Body of pancreas (tissue), 4 donors: ENCODE results near the gene COL8A1. TPM values are rescaled to one million over a fixed set of nuclear protein-coding genes. Genes with fewer than 3 reads are reported as not detected.

ENCODE experiments used
- ATAC-seq: fragments of 150-250 bp; one replicate; pipeline ENCODE4 v1.9.1; 2016
- DNase-seq, 4 donors: peaks; one replicate each; pipeline ENCODE4 v3.0.0-alpha.2; 2019
- H3K27ac ChIP-seq, 4 donors: fragments of 200-600 bp; sonication (generic); 1 replicate in 3 of 4; 2 replicates in 1 of 4; pipeline versions ENCODE4 v1.5.1 to v1.6.1; 2016 to 2019; ENCODE audit warnings: mild to moderate bottlenecking in 1 of 4, mixed read lengths in 1 of 4, moderate library complexity in 1 of 4
- H3K27me3 ChIP-seq, 2 donors: fragments of 200-600 bp; sonication (generic); one replicate each; pipeline ENCODE4 v1.6.0; 2016; ENCODE audit warnings: mild to moderate bottlenecking in 1 of 2
- H3K36me3 ChIP-seq, 2 donors: fragments of 200-600 bp; sonication (generic); replicated peaks in 1 of 2; 2 replicates each; pipeline ENCODE4 v1.5.1; 2016; ENCODE audit warnings: low read depth in 2 of 2; ENCODE audit not compliant: insufficient read depth in 1 of 2
- H3K4me1 ChIP-seq: fragments of 200-600 bp; sonication (generic); one replicate; pipeline ENCODE4 v1.6.0; 2016
- H3K4me3 ChIP-seq, 2 donors: fragments of 200-600 bp; sonication (generic); 1 replicate in 1 of 2; 2 replicates in 1 of 2; pipeline ENCODE4 v1.5.1; 2016 to 2019
- H3K9me3 ChIP-seq, 3 donors: fragments of 200-600 bp; sonication (generic); 1 replicate in 2 of 3; 2 replicates in 1 of 3; pipeline ENCODE4 v1.5.1; 2016
- CTCF ChIP-seq, 7 experiments: fragments of 450-650 bp in 4 of 7; fragments of 200-600 bp in 3 of 7; sonication (generic) in 3 of 7; IDR thresholded peaks; one replicate each; pipeline ENCODE4 v1.5.1; 2016 to 2019; ENCODE audit warnings: antibody characterized with exemption in 7 of 7
- POLR2A ChIP-seq, 3 donors: fragments of 450-650 bp; IDR thresholded peaks; one replicate each; pipeline ENCODE4 v1.6.1; 2016; ENCODE audit warnings: antibody characterized with exemption in 3 of 3, mild to moderate bottlenecking in 2 of 3
- WGBS, 2 donors: methylation state at CpG; one replicate each; pipeline ENCODE4 v1.1.5; 2017; 5-methylcytosine and 5-hydroxymethylcytosine counted together
- intact Hi-C: fragments of 100-400 bp; cut with DNase I; formaldehyde crosslinking; loops from one replicate; pipeline ENCODE4 v1.15.1; 2023
- total RNA-seq, 2 donors: library from RNA; depleted of rRNA; stranded (reverse); fragments of >200 nt; gene quantifications; one replicate each; pipeline ENCODE4 v1.1.0, GENCODE V29; 2016

Gene COL8A1
- total RNA-seq, 2 donors from 2014 or later = 0.99 to 5.4 TPM

GRCh38 chr3:99829844-99830243 is 191.4 kb downstream of the COL8A1 start:
- no peak for ATAC-seq
- 84 to 87% methylated on average over 3 of the region's 3 CpGs for WGBS, 2 donors
- no peak overlapping the region for H3K27ac ChIP-seq

GRCh38 chr3:99833617-99834205 is 195.3 kb downstream of the COL8A1 start:
- Histone ChIP-seq H3K27ac (no peak overlapping the region), H3K36me3 (no peaks in the 10 kb centered on the region), H3K27me3 (no peaks in the 10 kb centered on the region), H3K4me1 (peaks cover 16% of the 10 kb centered on the region), H3K4me3 (no peak overlapping the region), H3K9me3 (no peaks in the 10 kb centered on the region)
- 35 to 45% methylated on average over 4 of the region's 4 CpGs for WGBS, 2 donors
- ATAC-seq (no peak), DNase-seq (no peak)
- no peak for TF ChIP-seq CTCF (IDR thresholded peaks at IDR 0.05)
- no peak for TF ChIP-seq POLR2A (IDR thresholded peaks at IDR 0.05)
- intact Hi-C loops = no loop called here

More at GRCh38 chr3:99829844-99830243, 191.4 kb downstream of the COL8A1 start:
- H3K4me1 ChIP-seq = peaks cover 10% of the 10 kb centered on the region
- H3K36me3 ChIP-seq = no peaks in the 10 kb centered on the region
- TF ChIP-seq POLR2A (IDR thresholded peaks at IDR 0.05) (no peak), CTCF (IDR thresholded peaks at IDR 0.05) (no peak)
- H3K27me3 ChIP-seq = no peaks in the 10 kb centered on the region
- intact Hi-C loops = no loop called here
- H3K9me3 ChIP-seq = no peaks in the 10 kb centered on the region
- DNase-seq = no peak
- no peak overlapping the region for H3K4me3 ChIP-seq

GRCh38 chr3:99834211-99834957 is 196.0 kb downstream of the COL8A1 start:
- WGBS, 2 donors = 85 to 90% methylated on average over 2 of the region's 2 CpGs
- DNase-seq (no peak), ATAC-seq (no peak)
- peaks cover 16% of the 10 kb centered on the region for H3K4me1 ChIP-seq
- H3K36me3 ChIP-seq = no peaks in the 10 kb centered on the region
- no peak overlapping the region for H3K27ac ChIP-seq
- intact Hi-C loops = no loop called here
- H3K4me3 ChIP-seq = no peak overlapping the region
- no peak for TF ChIP-seq CTCF (IDR thresholded peaks at IDR 0.05)
- TF ChIP-seq POLR2A (IDR thresholded peaks at IDR 0.05) = no peak
- no peaks in the 10 kb centered on the region for H3K27me3 ChIP-seq
- H3K9me3 ChIP-seq = no peaks in the 10 kb centered on the region

GRCh38 chr3:99836681-99837080 is 198.3 kb downstream of the COL8A1 start:
- TF ChIP-seq CTCF (IDR thresholded peaks at IDR 0.05) (no peak), POLR2A (IDR thresholded peaks at IDR 0.05) (no peak)
- 40 to 49% methylated on average over 3 of the region's 3 CpGs for WGBS, 2 donors
- peaks cover 24% of the 10 kb centered on the region for H3K4me1 ChIP-seq
- H3K27ac ChIP-seq = no peak overlapping the region
- H3K9me3 ChIP-seq = no peaks in the 10 kb centered on the region
- no peak overlapping the region for H3K4me3 ChIP-seq
- H3K27me3 ChIP-seq = no peaks in the 10 kb centered on the region
- ATAC-seq (no peak), DNase-seq (no peak)
- no peaks in the 10 kb centered on the region for H3K36me3 ChIP-seq
- intact Hi-C loops = no loop called here
